Activated naive CD8-positive, alpha-beta T cell (primary cell): Measurements from ENCODE around the gene PSMD3.
A peak's percentile ranks its signal among the peaks of the same experiment; 100 is the strongest.

ENCODE experiments used
- H3K27ac Mint-ChIP-seq: one replicate; pipeline ENCODE4 v1.8.0; 2021; ENCODE audit warnings: mixed read lengths
- H3K27me3 Mint-ChIP-seq: one replicate; pipeline ENCODE4 v1.8.0; 2021; ENCODE audit warnings: mixed read lengths
- H3K36me3 Mint-ChIP-seq: one replicate; pipeline ENCODE4 v1.8.0; 2021; ENCODE audit warnings: mixed read lengths
- H3K4me1 Mint-ChIP-seq: one replicate; pipeline ENCODE4 v1.8.0; 2021; ENCODE audit warnings: low read depth, mixed read lengths
- H3K4me3 Mint-ChIP-seq: one replicate; pipeline ENCODE4 v1.8.0; 2021; ENCODE audit warnings: mild to moderate bottlenecking, mixed read lengths
- H3K9me3 Mint-ChIP-seq: one replicate; pipeline ENCODE4 v1.8.0; 2021; ENCODE audit warnings: low read depth, mixed read lengths

Gene PSMD3

DNA sequence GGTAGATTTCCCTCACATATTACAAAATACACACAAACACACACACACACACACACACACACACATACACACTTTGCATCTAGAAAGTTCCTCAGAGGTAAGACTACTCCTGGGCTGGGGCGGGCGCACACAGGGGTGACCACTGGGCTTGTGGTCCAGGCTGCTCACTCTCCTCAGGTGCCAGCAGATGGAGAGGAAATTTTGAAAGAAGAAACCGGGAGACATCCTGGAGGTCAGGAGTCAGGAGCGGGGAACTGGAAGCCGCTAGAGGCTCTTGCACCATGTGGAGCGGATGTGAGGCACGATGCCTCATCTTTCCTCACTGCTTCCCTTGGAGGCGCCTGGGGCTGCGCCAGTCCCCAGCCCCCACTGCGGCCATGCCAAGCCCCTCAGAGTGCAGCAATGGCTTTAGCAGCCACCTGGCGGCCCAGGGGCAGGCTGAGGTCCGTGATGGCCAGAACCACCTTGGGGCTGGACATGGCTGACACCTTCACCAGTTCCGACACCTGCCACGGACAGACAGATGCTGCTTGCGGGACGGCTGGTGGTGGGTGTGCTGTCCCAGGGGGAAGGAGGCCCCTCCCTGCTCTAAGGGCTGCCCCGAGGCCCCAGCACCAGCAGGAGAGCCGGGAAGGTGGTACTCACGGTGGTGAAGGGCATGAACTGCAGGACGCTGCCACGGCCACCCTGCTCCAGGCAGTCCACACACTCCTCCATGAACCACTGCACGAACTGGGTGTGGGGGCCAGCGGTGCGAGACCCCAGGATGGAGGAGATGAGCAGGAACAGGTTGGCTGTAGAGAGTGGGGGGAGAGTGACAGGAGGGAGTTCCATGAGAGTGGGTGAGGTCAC, 38.8 kb downstream of the PSMD3 start:
- no peaks in the 10 kb centered on the region for H3K9me3 Mint-ChIP-seq
- no peak overlapping the region for H3K27ac Mint-ChIP-seq
- H3K4me3 Mint-ChIP-seq, result no peak overlapping the region
- no peaks in the 10 kb centered on the region for H3K27me3 Mint-ChIP-seq
- H3K4me1 Mint-ChIP-seq, result no peaks in the 10 kb centered on the region
- H3K36me3 Mint-ChIP-seq, result no peaks in the 10 kb centered on the region

DNA sequence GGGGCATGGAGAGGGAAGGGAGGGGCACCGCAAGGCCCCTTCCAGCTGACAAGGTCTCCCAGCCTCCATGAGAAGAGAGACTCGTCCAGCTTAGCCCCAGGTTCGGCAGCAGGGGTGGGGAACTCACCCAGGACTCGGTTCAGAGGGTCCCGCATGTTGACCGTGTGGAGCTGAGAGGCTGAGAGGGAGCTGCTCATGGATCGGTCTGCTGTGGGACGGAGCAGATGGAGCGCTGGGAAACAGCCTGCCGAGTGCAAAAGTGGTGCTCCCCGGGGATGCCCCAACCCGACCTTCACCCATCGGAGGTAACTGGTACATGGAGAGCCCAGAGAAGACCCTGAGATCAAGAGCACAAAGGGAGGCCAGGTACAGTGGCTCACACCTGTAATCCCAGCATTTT, 39.5 kb downstream of the PSMD3 start:
- Mint-ChIP-seq H3K4me1 (no peaks in the 10 kb centered on the region), H3K36me3 (no peaks in the 10 kb centered on the region), H3K27me3 (no peaks in the 10 kb centered on the region), H3K9me3 (no peaks in the 10 kb centered on the region), H3K27ac (no peak overlapping the region), H3K4me3 (no peak overlapping the region)

DNA sequence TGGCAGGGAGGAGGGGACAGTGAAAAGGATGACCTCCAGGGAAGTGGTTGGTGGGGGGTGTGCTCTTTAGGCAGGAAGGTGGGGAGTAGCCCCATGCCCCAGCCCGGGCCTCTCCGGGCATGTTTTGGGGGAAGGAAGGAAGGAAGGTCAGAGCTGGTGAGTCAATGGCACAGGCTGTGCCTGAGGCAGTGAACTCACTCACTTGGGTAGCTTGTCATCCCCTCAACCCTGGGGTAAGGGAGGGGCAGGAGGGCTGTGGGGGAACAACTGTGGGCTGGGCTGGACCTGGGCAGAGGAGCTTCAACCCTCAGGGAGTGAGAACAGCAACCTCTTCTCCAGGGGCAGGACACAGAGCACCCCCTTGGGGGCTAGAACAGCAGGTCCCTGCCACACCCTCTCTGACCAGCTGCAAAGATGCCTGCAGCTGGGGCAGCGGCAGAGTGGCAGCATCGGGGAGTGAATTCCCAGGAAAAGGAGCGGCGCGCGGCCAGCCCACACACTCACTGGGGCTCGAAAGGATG, 40.9 kb downstream of the PSMD3 start:
- no peaks in the 10 kb centered on the region for H3K9me3 Mint-ChIP-seq
- H3K4me3 Mint-ChIP-seq, result no peak overlapping the region
- peaks cover 13% of the 10 kb centered on the region for H3K4me1 Mint-ChIP-seq
- H3K27me3 Mint-ChIP-seq, result no peaks in the 10 kb centered on the region
- no peak overlapping the region for H3K27ac Mint-ChIP-seq
- peaks cover 6% of the 10 kb centered on the region for H3K36me3 Mint-ChIP-seq

DNA sequence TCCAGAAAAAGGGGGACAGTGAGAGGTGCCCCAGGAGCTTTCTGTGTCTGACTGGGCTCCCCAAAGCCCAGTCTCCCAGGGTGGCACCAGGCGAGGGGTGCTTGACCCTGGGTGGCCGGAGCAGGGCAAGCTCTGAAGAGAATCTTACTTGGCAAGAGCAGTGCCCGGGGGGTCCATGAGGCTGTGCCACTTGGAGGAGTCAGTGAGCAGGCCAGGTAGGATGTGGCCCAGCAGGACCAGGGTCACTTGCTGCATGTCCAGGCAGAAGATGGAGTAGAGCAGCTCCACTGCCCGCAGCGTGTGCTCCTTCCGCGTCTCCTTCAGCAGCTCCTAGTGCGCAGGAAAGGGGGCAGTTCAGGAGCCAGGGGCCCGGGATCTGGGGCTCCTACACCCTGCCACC, 41.9 kb downstream of the PSMD3 start:
- no peak overlapping the region for H3K27ac Mint-ChIP-seq
- H3K27me3 Mint-ChIP-seq, result no peaks in the 10 kb centered on the region
- H3K9me3 Mint-ChIP-seq, result no peaks in the 10 kb centered on the region
- no peak overlapping the region for H3K4me3 Mint-ChIP-seq
- H3K36me3 Mint-ChIP-seq, result peaks cover 6% of the 10 kb centered on the region
- H3K4me1 Mint-ChIP-seq, result peaks cover 15% of the 10 kb centered on the region

DNA sequence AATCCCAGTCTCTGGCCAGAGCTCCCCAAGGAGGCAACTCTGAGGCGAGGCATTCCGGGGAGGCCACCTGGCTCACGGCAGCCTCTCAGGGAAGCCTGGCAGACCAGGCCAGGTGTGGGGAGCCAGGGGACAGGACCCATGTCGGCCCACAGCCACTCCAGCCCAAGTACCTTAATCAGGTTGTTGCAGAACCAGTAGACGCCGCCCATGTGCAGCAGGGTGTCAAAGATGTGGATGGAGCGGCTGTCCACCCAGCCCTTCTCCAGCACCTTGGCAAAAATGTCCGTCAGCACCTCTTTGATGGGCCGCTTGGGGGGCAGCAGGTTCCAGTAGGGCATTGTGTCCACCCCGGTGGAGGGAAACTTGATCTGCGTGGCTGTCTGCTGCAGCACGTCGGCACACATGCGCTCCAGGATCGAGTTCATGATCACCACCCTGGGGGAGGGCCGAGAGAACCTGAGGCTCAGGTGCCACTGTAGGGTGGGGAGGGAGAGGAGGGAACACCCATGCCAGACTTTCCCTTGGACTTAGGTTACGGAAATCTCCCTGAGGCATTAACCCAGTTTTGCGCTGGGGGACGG, 42.4 kb downstream of the PSMD3 start:
- no peak overlapping the region for H3K27ac Mint-ChIP-seq
- peaks cover 15% of the 10 kb centered on the region for H3K4me1 Mint-ChIP-seq
- no peak overlapping the region for H3K4me3 Mint-ChIP-seq
- peaks cover 6% of the 10 kb centered on the region for H3K36me3 Mint-ChIP-seq
- no peaks in the 10 kb centered on the region for H3K27me3 Mint-ChIP-seq
- no peaks in the 10 kb centered on the region for H3K9me3 Mint-ChIP-seq

DNA sequence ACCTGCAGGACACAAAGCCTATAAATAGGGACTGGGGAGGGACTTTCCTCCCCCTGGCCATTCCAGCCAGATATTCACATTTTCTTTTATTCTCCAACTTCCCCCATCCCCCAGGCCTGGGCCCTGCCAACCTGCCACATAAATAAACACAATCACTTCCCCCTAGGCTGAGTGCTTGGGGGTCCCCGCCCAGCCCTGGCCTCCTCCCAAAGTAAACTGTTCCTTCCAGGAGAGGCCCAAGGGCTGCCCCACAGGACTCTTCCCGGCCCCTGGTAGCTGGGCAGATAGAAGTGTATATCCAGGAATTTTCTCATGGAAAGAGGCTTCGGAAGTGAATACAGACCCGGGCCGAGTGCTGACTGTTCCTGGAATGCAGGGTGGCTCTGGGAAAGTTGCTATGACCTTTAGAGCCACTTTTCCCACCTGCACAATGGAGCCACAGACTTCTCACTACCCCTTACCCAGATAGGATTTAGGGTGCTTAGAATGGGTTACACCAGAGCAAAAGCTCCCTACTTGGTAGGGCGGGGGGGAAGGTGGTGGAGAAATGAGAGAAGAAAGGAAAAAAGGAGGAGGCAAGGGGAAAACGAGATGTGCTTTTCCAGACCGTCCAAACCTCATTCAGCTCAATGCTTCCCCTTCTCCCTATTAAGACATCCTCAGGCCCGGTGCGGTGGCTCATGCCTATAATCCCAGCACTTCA, 43.1 kb downstream of the PSMD3 start:
- Mint-ChIP-seq H3K9me3 (no peaks in the 10 kb centered on the region), H3K4me1 (peaks cover 15% of the 10 kb centered on the region), H3K36me3 (peaks cover 6% of the 10 kb centered on the region), H3K27me3 (no peaks in the 10 kb centered on the region), H3K4me3 (no peak overlapping the region), H3K27ac (no peak overlapping the region)

DNA sequence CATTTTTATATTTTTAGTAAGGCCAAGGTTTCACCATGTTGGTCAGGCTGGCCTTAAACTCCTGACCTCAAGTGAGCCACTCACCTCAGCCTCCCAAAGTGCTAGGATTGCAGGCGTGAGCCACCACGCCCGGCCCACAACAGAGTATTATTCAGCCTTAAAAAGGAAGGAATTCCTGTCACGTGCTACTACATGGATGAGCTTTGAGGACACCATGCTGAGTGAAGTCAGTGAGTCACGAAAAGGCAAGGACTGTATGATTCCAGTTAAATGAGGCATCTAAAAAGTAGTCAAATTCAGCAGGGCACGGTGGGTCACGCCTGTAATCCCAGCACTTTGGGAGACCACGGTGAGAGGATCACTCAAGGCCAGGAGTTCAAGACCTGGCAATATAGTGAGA, 44.3 kb downstream of the PSMD3 start:
- Mint-ChIP-seq H3K27ac (no peak overlapping the region), H3K36me3 (peaks cover 8% of the 10 kb centered on the region)

DNA sequence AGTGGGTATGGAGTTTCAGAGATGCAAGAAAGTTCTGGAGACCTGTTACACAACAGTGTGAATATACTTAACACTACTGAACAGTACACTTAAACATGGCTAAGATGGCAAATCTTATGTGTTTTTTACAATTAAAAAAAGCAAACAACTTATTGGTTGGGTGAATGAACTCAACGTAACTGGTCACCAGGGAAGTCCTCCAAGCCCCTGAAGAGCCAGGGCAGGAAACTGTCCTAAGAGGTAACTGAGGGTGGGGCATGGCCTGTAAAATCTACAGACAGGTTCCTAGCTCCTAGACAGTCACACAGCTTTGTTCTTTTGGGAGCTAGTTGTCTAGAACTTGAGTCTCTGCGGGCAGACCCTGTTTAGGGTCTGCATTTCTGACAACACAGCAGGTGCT, 45.0 kb downstream of the PSMD3 start:
- Mint-ChIP-seq H3K27me3 (no peaks in the 10 kb centered on the region), H3K4me3 (peak overlapping the region; percentile 51), H3K4me1 (peaks cover 15% of the 10 kb centered on the region), H3K9me3 (no peaks in the 10 kb centered on the region), H3K36me3 (peaks cover 8% of the 10 kb centered on the region), H3K27ac (no peak overlapping the region)

More for the DNA sequence above, 44.3 kb downstream of the PSMD3 start:
- Mint-ChIP-seq H3K27me3 (no peaks in the 10 kb centered on the region), H3K4me3 (no peak overlapping the region), H3K4me1 (peaks cover 15% of the 10 kb centered on the region), H3K9me3 (no peaks in the 10 kb centered on the region)

DNA sequence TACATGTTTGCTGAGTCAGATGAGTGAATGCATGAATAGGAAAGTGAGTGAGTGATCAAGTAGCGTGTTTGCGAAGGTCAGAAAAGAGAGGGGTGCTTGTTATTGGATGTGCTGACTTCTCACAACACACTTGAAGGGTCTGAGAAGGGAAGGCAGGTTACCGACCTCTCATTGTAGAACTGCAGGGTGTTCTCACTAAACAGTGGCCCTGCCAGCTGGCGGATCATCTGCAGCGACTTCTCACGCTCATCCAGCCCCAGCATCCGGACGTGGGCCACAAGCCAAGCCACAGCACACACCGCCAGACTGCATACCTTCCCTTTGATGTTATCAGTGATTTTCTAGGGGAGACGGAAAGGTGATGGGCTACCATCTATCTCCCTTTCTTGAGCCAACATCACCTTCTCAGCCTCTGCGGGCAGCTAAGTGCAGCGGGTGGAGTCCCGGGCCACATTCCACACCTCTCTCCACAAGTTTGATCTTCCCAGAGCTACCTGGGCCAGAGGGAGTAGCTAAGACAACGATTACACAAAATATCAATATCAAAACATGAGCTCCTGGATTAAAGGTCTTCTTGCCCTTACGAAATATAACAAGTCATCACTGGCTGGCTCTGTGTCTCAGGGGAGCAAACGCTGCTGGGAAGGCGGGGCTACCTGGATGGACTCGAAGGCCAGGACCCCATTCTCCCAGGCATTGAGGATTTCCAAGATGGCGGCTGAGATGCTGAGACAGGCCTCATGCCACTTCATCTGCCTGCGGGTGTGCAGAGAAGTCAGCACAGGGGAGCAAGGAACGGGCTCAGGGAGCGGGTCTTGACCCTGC, 45.6 kb downstream of the PSMD3 start:
- Mint-ChIP-seq H3K36me3 (peaks cover 8% of the 10 kb centered on the region), H3K27ac (peak overlapping the region; percentile 46), H3K4me3 (peak overlapping the region; percentile 51), H3K9me3 (no peaks in the 10 kb centered on the region), H3K4me1 (peaks cover 15% of the 10 kb centered on the region), H3K27me3 (no peaks in the 10 kb centered on the region)

DNA sequence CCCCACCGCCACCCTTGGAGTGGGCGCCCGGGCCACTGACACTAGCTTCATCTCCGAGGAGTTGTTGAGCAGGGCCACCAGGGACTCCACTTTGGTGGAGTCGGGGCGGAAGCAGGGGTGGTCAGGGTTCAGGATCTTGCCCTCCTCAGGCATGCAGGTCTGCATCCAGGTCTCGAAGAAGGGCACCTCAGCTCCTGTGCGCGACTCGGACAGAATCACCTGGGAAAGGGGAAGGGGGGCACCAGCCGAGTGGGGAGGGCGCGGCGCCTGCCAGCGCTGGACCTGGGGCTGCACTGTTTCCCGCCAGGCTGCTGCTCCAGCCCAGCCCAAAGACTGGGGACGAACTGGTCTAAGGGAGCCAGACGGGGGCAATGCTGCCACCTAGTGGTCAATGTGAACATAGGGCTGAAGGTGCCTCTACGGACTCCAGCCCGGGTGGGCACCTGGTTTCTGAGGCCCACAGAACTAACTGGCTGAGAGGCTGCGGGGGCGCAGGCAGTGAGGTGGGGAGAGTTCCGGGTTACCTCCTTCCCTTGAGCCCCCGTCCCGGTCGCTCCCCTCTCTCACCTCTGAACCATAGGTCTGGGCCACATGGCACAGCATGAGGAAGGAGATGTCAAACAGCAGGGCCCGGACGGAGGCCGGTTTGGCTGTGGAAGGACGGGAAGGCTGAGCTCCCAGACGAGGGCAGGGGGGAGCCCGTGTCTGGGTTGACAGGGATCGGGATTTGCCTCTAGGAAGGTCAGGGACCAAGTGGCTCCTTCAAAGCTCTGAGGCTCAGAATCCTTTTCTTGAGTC, 46.4 kb downstream of the PSMD3 start:
- H3K27ac Mint-ChIP-seq, result no peak overlapping the region
- no peaks in the 10 kb centered on the region for H3K27me3 Mint-ChIP-seq
- H3K36me3 Mint-ChIP-seq, result peaks cover 8% of the 10 kb centered on the region
- no peak overlapping the region for H3K4me3 Mint-ChIP-seq
- peaks cover 15% of the 10 kb centered on the region for H3K4me1 Mint-ChIP-seq
- no peaks in the 10 kb centered on the region for H3K9me3 Mint-ChIP-seq

DNA sequence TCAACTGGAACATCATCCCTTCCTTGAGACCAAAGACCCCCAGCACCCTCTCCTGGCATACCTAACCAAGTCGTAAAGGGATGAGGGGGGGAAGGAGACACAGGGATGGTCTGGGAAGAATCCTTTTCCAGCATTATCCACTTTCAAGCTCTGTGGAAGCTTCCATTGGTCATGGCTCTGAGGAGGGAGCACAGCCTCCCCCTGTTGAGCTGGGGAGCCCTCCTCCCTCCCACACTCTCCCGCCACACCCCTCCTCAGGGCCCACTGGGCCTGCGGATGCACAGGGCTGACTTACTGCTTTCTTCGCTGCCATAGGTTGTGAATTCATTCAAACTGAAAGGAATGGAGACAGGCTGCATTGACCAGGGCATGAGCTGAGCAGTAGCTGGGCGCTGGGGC, 47.0 kb downstream of the PSMD3 start:
- peaks cover 15% of the 10 kb centered on the region for H3K4me1 Mint-ChIP-seq
- H3K27ac Mint-ChIP-seq, result no peak overlapping the region
- H3K4me3 Mint-ChIP-seq, result no peak overlapping the region
- no peaks in the 10 kb centered on the region for H3K9me3 Mint-ChIP-seq
- H3K27me3 Mint-ChIP-seq, result no peaks in the 10 kb centered on the region
- peaks cover 8% of the 10 kb centered on the region for H3K36me3 Mint-ChIP-seq

DNA sequence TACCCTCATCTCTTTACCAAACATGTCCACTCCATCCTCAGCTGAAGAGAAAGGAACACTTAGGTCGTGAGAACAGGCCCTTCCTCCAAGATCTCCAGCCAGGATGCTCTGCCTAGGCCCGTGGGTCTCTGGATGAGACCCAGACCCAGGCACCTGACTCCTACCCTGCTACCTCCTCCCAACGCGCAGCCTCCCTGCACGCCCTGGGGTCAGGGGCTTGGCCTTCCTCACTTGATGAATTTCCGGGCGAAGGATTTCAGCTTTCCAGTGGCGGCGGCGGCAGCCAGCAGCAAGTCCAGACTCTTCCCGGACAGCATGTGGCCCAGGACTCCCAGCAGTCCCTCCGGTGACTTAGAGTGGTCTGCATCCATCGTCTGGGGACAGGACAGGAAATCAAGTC, 48.0 kb downstream of the PSMD3 start:
- no peaks in the 10 kb centered on the region for H3K27me3 Mint-ChIP-seq
- peaks cover 15% of the 10 kb centered on the region for H3K4me1 Mint-ChIP-seq
- H3K4me3 Mint-ChIP-seq, result no peak overlapping the region
- peaks cover 8% of the 10 kb centered on the region for H3K36me3 Mint-ChIP-seq
- H3K27ac Mint-ChIP-seq, result no peak overlapping the region
- H3K9me3 Mint-ChIP-seq, result no peaks in the 10 kb centered on the region

DNA sequence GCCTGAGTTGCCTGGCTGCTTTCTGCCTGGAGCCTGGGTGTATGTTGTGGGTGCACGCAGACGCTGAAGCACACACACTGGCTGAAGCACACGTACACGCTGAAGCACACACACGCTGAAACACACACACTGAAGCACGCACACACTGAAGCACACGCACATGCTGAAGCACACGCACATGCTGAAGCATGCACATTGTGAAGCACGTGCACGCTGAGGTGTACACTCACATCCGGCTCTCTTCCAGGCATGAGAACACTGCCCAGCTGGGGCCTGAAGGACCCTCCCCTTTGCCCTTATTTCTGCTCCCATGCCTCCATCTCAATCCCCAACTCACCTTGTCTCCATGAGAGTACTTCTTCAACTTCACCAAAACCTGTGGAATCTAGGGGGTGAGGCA, 51.1 kb downstream of the PSMD3 start:
- H3K9me3 Mint-ChIP-seq, result no peaks in the 10 kb centered on the region
- peaks cover 5% of the 10 kb centered on the region for H3K36me3 Mint-ChIP-seq
- H3K27me3 Mint-ChIP-seq, result no peaks in the 10 kb centered on the region
- H3K27ac Mint-ChIP-seq, result no peak overlapping the region
- no peak overlapping the region for H3K4me3 Mint-ChIP-seq
- peaks cover under 1% of the 10 kb centered on the region for H3K4me1 Mint-ChIP-seq
